ENCODE measurements around the gene IL4.

IL4 gene

DNA sequence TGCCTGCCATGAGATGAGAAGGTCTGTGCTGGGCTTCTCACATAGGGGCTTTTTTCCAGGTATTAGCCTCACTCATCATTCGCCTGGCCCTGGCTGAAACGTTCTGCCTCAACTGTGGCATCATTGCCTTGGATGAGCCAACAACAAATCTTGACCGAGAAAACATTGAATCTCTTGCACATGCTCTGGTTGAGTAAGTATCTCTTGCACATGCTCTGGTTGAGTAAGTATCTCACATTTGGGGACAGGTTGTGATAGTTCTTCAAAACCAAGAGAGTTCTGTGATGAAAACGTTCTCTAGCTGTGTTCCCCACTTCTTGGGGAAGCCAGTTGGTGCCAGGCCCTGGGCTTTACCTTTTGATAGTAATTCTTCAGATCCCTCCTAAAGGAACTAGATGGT, 33.2 kb upstream of the IL4 start:
- Histone ChIP-seq H3K9me3 (replicated peaks in 1 of 2; ENCODE audit: control insufficient read depth in 2 of 2, insufficient read depth in 1 of 2, low read depth in 1 of 2, low read length in 2 of 2) (no peaks in the 10 kb centered on the region), H2BK15ac (ENCODE audit: low read length) (no peak overlapping the region), H2BK120ac (ENCODE audit: low read depth, low read length) (no peak overlapping the region), H2AK5ac (ENCODE audit: low read depth, low read length) (no peak overlapping the region), H3K36me3 (replicated peaks in 1 of 2; ENCODE audit: control insufficient read depth in 2 of 2, insufficient read depth in 2 of 2, low read length in 2 of 2) (peaks cover 22 to 23% of the 10 kb centered on the region in 2 donors), H3K79me1 (ENCODE audit: low read depth, low read length) (no peaks in the 10 kb centered on the region), H4K8ac (ENCODE audit: low read depth, low read length) (no peak overlapping the region), H3K14ac (ENCODE audit: low read length) (no peak overlapping the region), H3K27me3 (ENCODE audit: control insufficient read depth in 3 of 3, insufficient read depth in 3 of 3, low read depth in 1 of 3, low read length in 3 of 3) (no peaks in the 10 kb centered on the region), H3K23ac (ENCODE audit: low read depth, low read length, poor library complexity) (no peak overlapping the region), H3K27ac (replicated peaks; ENCODE audit: low read length) (no peak overlapping the region), H2BK5ac (ENCODE audit: low read length) (no peak overlapping the region), H3K4me1 (ENCODE audit: control insufficient read depth in 2 of 2, insufficient read depth in 1 of 2, low read depth in 1 of 2, low read length in 2 of 2) (no peaks in the 10 kb centered on the region), H4K91ac (ENCODE audit: low read depth, low read length, poor library complexity) (no peak overlapping the region), H2AFZ (ENCODE audit: low read length) (no peak overlapping the region), H2BK12ac (ENCODE audit: low read length) (no peak overlapping the region), H3K4ac (ENCODE audit: low read length) (no peak overlapping the region), H3K18ac (ENCODE audit: low read length) (no peak overlapping the region), H3K9ac (ENCODE audit: low read depth, low read length, poor library complexity) (peak overlapping the region; percentile 36), H3K4me2 (ENCODE audit: insufficient read depth, low read length, poor library complexity, severe bottlenecking) (no peak overlapping the region), H3K4me3 (ENCODE audit: low read length in 2 of 2) (no peak overlapping the region)
- no peak for DNase-seq (ENCODE audit: low spot score)
- no CpG with 5 or more reads among the region's 4 CpGs for WGBS, 2 donors (ENCODE audit: extremely low coverage in 2 of 2, insufficient read length in 2 of 2, insufficient replicate concordance in 1 of 2)

DNA sequence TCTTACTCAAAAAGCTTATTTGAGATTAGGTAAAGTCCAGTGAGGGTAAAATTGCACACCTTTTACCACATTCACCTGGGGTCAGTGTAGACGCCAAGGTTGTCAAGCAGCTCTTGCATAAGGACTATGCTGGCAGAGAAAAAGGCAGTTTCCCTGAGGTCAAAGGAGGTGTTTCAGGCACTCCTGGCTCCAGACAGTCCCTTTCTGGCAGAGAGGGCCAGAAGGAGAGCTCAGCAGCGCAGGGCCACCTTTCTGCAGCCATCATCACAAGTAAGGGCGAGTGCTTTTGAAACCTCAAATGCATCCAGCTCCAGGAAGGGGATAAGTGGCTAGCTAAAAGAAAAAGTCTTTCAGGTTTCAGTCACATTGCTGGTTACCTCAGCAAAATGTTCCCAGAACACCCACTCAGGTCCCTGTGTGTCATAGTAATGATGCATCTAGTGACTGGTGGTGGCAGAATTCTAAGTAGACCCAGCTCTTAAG, 32.5 kb upstream of the IL4 start:
- Histone ChIP-seq H3K4me3 (ENCODE audit: low read length in 2 of 2) (no peak overlapping the region), H3K4ac (ENCODE audit: low read length) (no peak overlapping the region), H2AK5ac (ENCODE audit: low read depth, low read length) (no peak overlapping the region), H2BK12ac (ENCODE audit: low read length) (no peak overlapping the region), H3K36me3 (replicated peaks in 1 of 2; ENCODE audit: control insufficient read depth in 2 of 2, insufficient read depth in 2 of 2, low read length in 2 of 2) (peaks cover 22 to 23% of the 10 kb centered on the region in 2 donors), H2BK15ac (ENCODE audit: low read length) (no peak overlapping the region), H3K4me1 (ENCODE audit: control insufficient read depth in 2 of 2, insufficient read depth in 1 of 2, low read depth in 1 of 2, low read length in 2 of 2) (no peaks in the 10 kb centered on the region), H3K18ac (ENCODE audit: low read length) (no peak overlapping the region), H4K8ac (ENCODE audit: low read depth, low read length) (no peak overlapping the region), H3K27ac (replicated peaks; ENCODE audit: low read length) (no peak overlapping the region), H3K14ac (ENCODE audit: low read length) (no peak overlapping the region), H4K91ac (ENCODE audit: low read depth, low read length, poor library complexity) (no peak overlapping the region), H3K9ac (ENCODE audit: low read depth, low read length, poor library complexity) (no peak overlapping the region), H2BK120ac (ENCODE audit: low read depth, low read length) (no peak overlapping the region), H3K23ac (ENCODE audit: low read depth, low read length, poor library complexity) (no peak overlapping the region), H2AFZ (ENCODE audit: low read length) (no peak overlapping the region), H2BK5ac (ENCODE audit: low read length) (no peak overlapping the region), H3K9me3 (replicated peaks in 1 of 2; ENCODE audit: control insufficient read depth in 2 of 2, insufficient read depth in 1 of 2, low read depth in 1 of 2, low read length in 2 of 2) (no peaks in the 10 kb centered on the region), H3K4me2 (ENCODE audit: insufficient read depth, low read length, poor library complexity, severe bottlenecking) (no peak overlapping the region), H3K27me3 (ENCODE audit: control insufficient read depth in 3 of 3, insufficient read depth in 3 of 3, low read depth in 1 of 3, low read length in 3 of 3) (no peaks in the 10 kb centered on the region), H3K79me1 (ENCODE audit: low read depth, low read length) (no peaks in the 10 kb centered on the region)
- WGBS, 2 donors (ENCODE audit: extremely low coverage in 2 of 2, insufficient read length in 2 of 2, insufficient replicate concordance in 1 of 2): no CpG with 5 or more reads among the region's 3 CpGs
- no peak for DNase-seq (ENCODE audit: low spot score)

DNA sequence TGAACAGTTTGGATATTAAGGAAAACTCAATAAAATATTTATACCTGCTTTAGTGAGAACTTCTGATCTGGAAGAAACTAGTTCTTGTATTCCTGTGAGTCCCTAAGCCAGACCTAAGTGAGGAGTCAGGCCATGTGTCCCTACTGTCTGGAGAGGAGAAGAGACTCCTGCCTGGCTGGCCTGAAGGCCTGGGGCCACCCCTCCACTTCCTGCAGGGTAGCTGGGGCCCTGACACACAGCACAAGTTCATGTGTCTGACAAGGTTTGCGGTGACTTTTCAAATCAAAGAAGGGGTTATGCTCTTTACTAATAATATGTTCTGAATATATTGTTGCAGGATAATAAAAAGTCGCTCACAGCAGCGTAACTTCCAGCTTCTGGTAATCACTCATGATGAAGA, 31.9 kb upstream of the IL4 start:
- H3K4me2 ChIP-seq (ENCODE audit: insufficient read depth, low read length, poor library complexity, severe bottlenecking): no peak overlapping the region
- no peak overlapping the region for H3K23ac ChIP-seq (ENCODE audit: low read depth, low read length, poor library complexity)
- H3K14ac ChIP-seq (ENCODE audit: low read length): no peak overlapping the region
- H2BK15ac ChIP-seq (ENCODE audit: low read length): no peak overlapping the region
- H2AFZ ChIP-seq (ENCODE audit: low read length): no peak overlapping the region
- H2BK12ac ChIP-seq (ENCODE audit: low read length): no peak overlapping the region
- H3K27me3 ChIP-seq (ENCODE audit: control insufficient read depth in 3 of 3, insufficient read depth in 3 of 3, low read depth in 1 of 3, low read length in 3 of 3): no peaks in the 10 kb centered on the region
- H2BK5ac ChIP-seq (ENCODE audit: low read length): no peak overlapping the region
- H3K79me1 ChIP-seq (ENCODE audit: low read depth, low read length): no peaks in the 10 kb centered on the region
- no peak overlapping the region for H3K9ac ChIP-seq (ENCODE audit: low read depth, low read length, poor library complexity)
- H3K9me3 ChIP-seq (replicated peaks in 1 of 2; ENCODE audit: control insufficient read depth in 2 of 2, insufficient read depth in 1 of 2, low read depth in 1 of 2, low read length in 2 of 2): no peaks in the 10 kb centered on the region
- DNase-seq (ENCODE audit: low spot score): no peak
- no peak overlapping the region for H3K18ac ChIP-seq (ENCODE audit: low read length)
- no peak overlapping the region for H3K27ac ChIP-seq (replicated peaks; ENCODE audit: low read length)
- H3K4me1 ChIP-seq (ENCODE audit: control insufficient read depth in 2 of 2, insufficient read depth in 1 of 2, low read depth in 1 of 2, low read length in 2 of 2): no peaks in the 10 kb centered on the region
- H3K4me3 ChIP-seq (ENCODE audit: low read length in 2 of 2): no peak overlapping the region
- no CpG with 5 or more reads among the region's 3 CpGs for WGBS, 2 donors (ENCODE audit: extremely low coverage in 2 of 2, insufficient read length in 2 of 2, insufficient replicate concordance in 1 of 2)
- no peak overlapping the region for H3K4ac ChIP-seq (ENCODE audit: low read length)
- no peak overlapping the region for H2AK5ac ChIP-seq (ENCODE audit: low read depth, low read length)
- no peak overlapping the region for H4K91ac ChIP-seq (ENCODE audit: low read depth, low read length, poor library complexity)
- peaks cover 22 to 23% of the 10 kb centered on the region in 2 donors for H3K36me3 ChIP-seq (replicated peaks in 1 of 2; ENCODE audit: control insufficient read depth in 2 of 2, insufficient read depth in 2 of 2, low read length in 2 of 2)
- H4K8ac ChIP-seq (ENCODE audit: low read depth, low read length): no peak overlapping the region
- H2BK120ac ChIP-seq (ENCODE audit: low read depth, low read length): no peak overlapping the region

DNA sequence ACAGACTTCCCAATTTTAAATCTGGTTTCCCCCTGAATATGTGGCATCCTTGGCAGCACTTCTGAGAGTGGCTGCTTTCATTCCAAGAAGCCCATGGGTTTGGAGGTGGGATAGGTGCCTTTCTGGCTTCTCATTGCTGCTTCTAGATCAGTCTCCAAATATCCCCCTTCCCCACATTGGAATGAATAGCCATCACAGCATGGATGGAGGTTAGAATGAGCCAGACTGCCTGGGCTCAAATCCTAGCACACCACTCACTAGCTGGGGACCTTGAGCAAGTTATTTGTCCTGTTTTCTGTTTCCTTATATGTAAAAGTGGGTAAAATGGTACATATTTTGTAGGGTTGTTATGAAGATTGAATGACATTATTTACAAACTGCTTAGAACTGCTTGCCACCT, 29.6 kb upstream of the IL4 start:
- Histone ChIP-seq H3K18ac (ENCODE audit: low read length) (no peak overlapping the region), H3K4me2 (ENCODE audit: insufficient read depth, low read length, poor library complexity, severe bottlenecking) (no peak overlapping the region), H4K91ac (ENCODE audit: low read depth, low read length, poor library complexity) (no peak overlapping the region), H2BK15ac (ENCODE audit: low read length) (no peak overlapping the region), H3K14ac (ENCODE audit: low read length) (no peak overlapping the region), H2BK12ac (ENCODE audit: low read length) (no peak overlapping the region), H3K23ac (ENCODE audit: low read depth, low read length, poor library complexity) (no peak overlapping the region), H2BK5ac (ENCODE audit: low read length) (no peak overlapping the region), H3K36me3 (replicated peaks in 1 of 2; ENCODE audit: control insufficient read depth in 2 of 2, insufficient read depth in 2 of 2, low read length in 2 of 2) (peaks cover 12 to 18% of the 10 kb centered on the region in 2 donors), H3K4me3 (ENCODE audit: low read length in 2 of 2) (no peak overlapping the region), H4K8ac (ENCODE audit: low read depth, low read length) (no peak overlapping the region), H3K4ac (ENCODE audit: low read length) (no peak overlapping the region), H3K27ac (replicated peaks; ENCODE audit: low read length) (no peak overlapping the region), H2AK5ac (ENCODE audit: low read depth, low read length) (no peak overlapping the region), H2AFZ (ENCODE audit: low read length) (no peak overlapping the region), H3K9ac (ENCODE audit: low read depth, low read length, poor library complexity) (no peak overlapping the region), H3K79me1 (ENCODE audit: low read depth, low read length) (no peaks in the 10 kb centered on the region), H3K27me3 (ENCODE audit: control insufficient read depth in 3 of 3, insufficient read depth in 3 of 3, low read depth in 1 of 3, low read length in 3 of 3) (no peaks in the 10 kb centered on the region), H3K9me3 (replicated peaks in 1 of 2; ENCODE audit: control insufficient read depth in 2 of 2, insufficient read depth in 1 of 2, low read depth in 1 of 2, low read length in 2 of 2) (peaks cover 2 to 6% of the 10 kb centered on the region in 2 donors), H3K4me1 (ENCODE audit: control insufficient read depth in 2 of 2, insufficient read depth in 1 of 2, low read depth in 1 of 2, low read length in 2 of 2) (no peaks in the 10 kb centered on the region), H2BK120ac (ENCODE audit: low read depth, low read length) (no peak overlapping the region)
- DNase-seq (ENCODE audit: low spot score): no peak
